ENCODE measurements around the gene OR2W1.

Gene OR2W1

GRCh38 chr6:28995093-28995650, 49.8 kb downstream of the OR2W1 start:
- no peak for DNase-seq
